CD4-positive, alpha-beta T cell (primary cell): Measurements from ENCODE around the gene ATP13A2. TPM values are rescaled to one million over a fixed set of nuclear protein-coding genes. Genes with fewer than 3 reads are reported as not detected.

Experiments
- ATAC-seq: fragments of 200-7000 bp; cut with Tn5 transposase; one replicate; pipeline ENCODE4 v1.10.0; 2022; ENCODE audit warnings: mild to moderate bottlenecking; ENCODE audit not compliant: poor library complexity
- CTCF ChIA-PET: fragments of 350-600 bp; sonication (Branson Sonifier 250); formaldehyde crosslinking; loops from one replicate; lab custom pipeline; 2021; ENCODE audit warnings: antibody characterized with exemption, inconsistent platforms; lab: Charles Lee
- POLR2A ChIA-PET: fragments of 350-600 bp; sonication (Branson Sonifier 250); formaldehyde crosslinking; loops from one replicate; lab custom pipeline; 2021; ENCODE audit warnings: antibody characterized with exemption, inconsistent platforms; lab: Charles Lee
- DNase-seq, 14 experiments: peaks; one replicate each; pipeline ENCODE4 v3.0.0-alpha.2; 2013 to 2020; ENCODE audit warnings: mixed read lengths in 2 of 14
- H3K27ac ChIP-seq, 2 donors: one replicate each; pipeline versions ENCODE4 v1.5.1 to v1.7.0; 2013; ENCODE audit warnings: low read length in 2 of 2, low read depth in 1 of 2, mild to moderate bottlenecking in 1 of 2
- H3K27me3 ChIP-seq, 2 experiments: 1 replicate in 1 of 2; 2 replicates in 1 of 2; pipeline versions ENCODE4 v1.6.1 to v1.7.0; 2013; ENCODE audit warnings: low read length in 2 of 2, control low read depth in 1 of 2, mild to moderate bottlenecking in 1 of 2, moderate library complexity in 1 of 2; ENCODE audit not compliant: insufficient read depth in 2 of 2, control insufficient read depth in 1 of 2
- H3K36me3 ChIP-seq: one replicate; pipeline ENCODE4 v1.6.1; 2013; ENCODE audit warnings: low read length, control low read depth; ENCODE audit not compliant: insufficient read depth
- H3K4me1 ChIP-seq: one replicate; pipeline ENCODE4 v1.6.1; 2013; ENCODE audit warnings: low read length, control low read depth; ENCODE audit not compliant: insufficient read depth
- H3K4me3 ChIP-seq: one replicate; pipeline ENCODE4 v1.5.1; 2013; ENCODE audit warnings: mild to moderate bottlenecking, low read length, moderate library complexity
- H3K9me3 ChIP-seq, 2 experiments: 1 replicate in 1 of 2; 2 replicates in 1 of 2; pipeline versions ENCODE4 v1.6.1 to v1.7.0; 2013; ENCODE audit warnings: low read length in 2 of 2, mild to moderate bottlenecking in 2 of 2, control low read depth in 1 of 2, moderate library complexity in 1 of 2; ENCODE audit not compliant: control insufficient read depth in 1 of 2, insufficient read depth in 1 of 2
- H3K27ac Mint-ChIP-seq: one replicate; pipeline ENCODE4 v1.8.0; 2020; ENCODE audit warnings: mixed read lengths
- H3K27me3 Mint-ChIP-seq: one replicate; pipeline ENCODE4 v1.8.0; 2021; ENCODE audit warnings: mixed read lengths
- H3K36me3 Mint-ChIP-seq: one replicate; pipeline ENCODE4 v1.8.0; 2021; ENCODE audit warnings: low read depth, mixed read lengths
- H3K4me1 Mint-ChIP-seq: one replicate; pipeline ENCODE4 v1.8.0; 2021; ENCODE audit warnings: low read depth, mixed read lengths
- H3K4me3 Mint-ChIP-seq: one replicate; pipeline ENCODE4 v1.8.0; 2020; ENCODE audit warnings: mild to moderate bottlenecking, mixed read lengths
- H3K9me3 Mint-ChIP-seq: one replicate; pipeline ENCODE4 v1.8.0; 2020; ENCODE audit warnings: mixed read lengths
- CTCF ChIP-seq: fragments of 200-600 bp; IDR thresholded peaks from one replicate; pipeline ENCODE4 v1.8.0; 2022; ENCODE audit warnings: antibody characterized with exemption, mild to moderate bottlenecking
- intact Hi-C, 2 experiments: fragments of 100-400 bp; cut with DNase I in 1 of 2; cut with micrococcal nuclease in 1 of 2; formaldehyde crosslinking; loops; one replicate each; pipeline versions ENCODE4 v1.15.1 to v1.9.0; 2023 to 2025; cut with DNase I, micrococcal nuclease
- total RNA-seq, 174 experiments: library from RNA in 2 of 174; stranded (reverse) in 2 of 174; gene quantifications; one replicate each; pipeline ENCODE4 v1.2.3 and lab custom pipeline; 2021 to 2026

The ATP13A2 gene
- total RNA-seq, 2 experiments from 2014 or later, result 27.0 to 30.6 TPM

GRCh38 chr1:17002524-17002902 lies 9.2 kb downstream of the ATP13A2 start:
- DNase-seq (no peak), ATAC-seq (no peak)
- Histone ChIP-seq H3K4me3 (no peak overlapping the region), H3K9me3 (no peaks in the 10 kb centered on the region), H3K36me3 (peaks cover 53% of the 10 kb centered on the region), H3K27me3 (no peaks in the 10 kb centered on the region), H3K4me1 (no peaks in the 10 kb centered on the region), H3K27ac (no peak overlapping the region)
- Mint-ChIP-seq H3K27me3 (no peaks in the 10 kb centered on the region), H3K4me3 (no peak overlapping the region), H3K9me3 (no peaks in the 10 kb centered on the region), H3K27ac (no peak overlapping the region), H3K36me3 (peaks cover 49% of the 10 kb centered on the region), H3K4me1 (no peaks in the 10 kb centered on the region)
- no peak for TF ChIP-seq CTCF
- POLR2A ChIA-PET, result no interaction called here
- intact Hi-C loops, result no loop called here
- CTCF ChIA-PET, result no interaction called here

- H3K27ac ChIP-seq, result no peak overlapping the region
- H3K4me3 Mint-ChIP-seq, result no peak overlapping the region
- H3K9me3 ChIP-seq, result no peaks in the 10 kb centered on the region
- intact Hi-C loops, result no loop called here
- H3K4me1 ChIP-seq, result no peaks in the 10 kb centered on the region
- ChIA-PET CTCF (no interaction called here), POLR2A (no interaction called here)
- H3K36me3 Mint-ChIP-seq, result peaks cover 46% of the 10 kb centered on the region
- TF ChIP-seq CTCF, result no peak
- H3K27me3 Mint-ChIP-seq, result no peaks in the 10 kb centered on the region
- ATAC-seq (no peak), DNase-seq (no peak)
- H3K36me3 ChIP-seq, result peaks cover 53% of the 10 kb centered on the region
- no peaks in the 10 kb centered on the region for H3K4me1 Mint-ChIP-seq
- H3K9me3 Mint-ChIP-seq, result no peaks in the 10 kb centered on the region
- H3K27ac Mint-ChIP-seq, result no peak overlapping the region
- no peaks in the 10 kb centered on the region for H3K27me3 ChIP-seq
- H3K4me3 ChIP-seq, result no peak overlapping the region
Measured at GRCh38 chr1:17001760-17002523, 9.8 kb downstream of the ATP13A2 start.

GRCh38 chr1:16999863-17000262 lies 11.9 kb downstream of the ATP13A2 start:
- peaks cover 55% of the 10 kb centered on the region for H3K36me3 Mint-ChIP-seq
- POLR2A ChIA-PET, result no interaction called here
- no peaks in the 10 kb centered on the region for H3K4me1 Mint-ChIP-seq
- H3K27ac Mint-ChIP-seq, result no peak overlapping the region
- no peaks in the 10 kb centered on the region for H3K9me3 Mint-ChIP-seq
- Histone ChIP-seq H3K27me3 (no peaks in the 10 kb centered on the region), H3K9me3 (no peaks in the 10 kb centered on the region), H3K27ac (no peak overlapping the region), H3K4me3 (no peak overlapping the region), H3K4me1 (no peaks in the 10 kb centered on the region), H3K36me3 (peaks cover 64% of the 10 kb centered on the region)
- intact Hi-C loops, result no loop called here
- no peak overlapping the region for H3K4me3 Mint-ChIP-seq
- DNase-seq (no peak), ATAC-seq (no peak)
- CTCF ChIA-PET, result no interaction called here
- no peak for TF ChIP-seq CTCF
- no peaks in the 10 kb centered on the region for H3K27me3 Mint-ChIP-seq
